Calu3 (cell line): ENCODE results near the gene NCOA7. TPM values are rescaled to one million over a fixed set of nuclear protein-coding genes. Genes with fewer than 3 reads are reported as not detected.

Experiments used
- BruUV-seq: library from RNA; stranded (reverse); fragments of 400-500 nt; replicated peaks from 2 replicates; lab custom pipeline; 2021; lab: Mats Ljungman, UMichigan
- CTCF ChIA-PET: fragments of 300-600 bp; sonication (Branson Sonifier 250); formaldehyde crosslinking; loops from one replicate; lab custom pipeline; 2022; ENCODE audit warnings: antibody characterized with exemption; lab: Charles Lee
- DNase-seq: peaks from one replicate; pipeline ENCODE4 v3.0.0; 2022
- H3K27ac Mint-ChIP-seq: one replicate; pipeline ENCODE4 v1.8.0; 2022; ENCODE audit warnings: mixed read lengths; ENCODE audit not compliant: unreplicated experiment
- H3K27me3 Mint-ChIP-seq: one replicate; pipeline ENCODE4 v1.8.0; 2022; ENCODE audit warnings: mixed read lengths; ENCODE audit not compliant: unreplicated experiment
- H3K36me3 Mint-ChIP-seq: one replicate; pipeline ENCODE4 v1.8.0; 2022; ENCODE audit warnings: mild to moderate bottlenecking, moderate library complexity, mixed read lengths; ENCODE audit not compliant: insufficient read depth, unreplicated experiment
- H3K4me1 Mint-ChIP-seq: one replicate; pipeline ENCODE4 v1.8.0; 2022; ENCODE audit warnings: mild to moderate bottlenecking, low read depth, mixed read lengths; ENCODE audit not compliant: unreplicated experiment
- H3K4me3 Mint-ChIP-seq: one replicate; pipeline ENCODE4 v1.8.0; 2022; ENCODE audit warnings: mild to moderate bottlenecking, low read depth, moderate library complexity, mixed read lengths; ENCODE audit not compliant: unreplicated experiment
- H3K9me3 Mint-ChIP-seq: one replicate; pipeline ENCODE4 v1.8.0; 2022; ENCODE audit warnings: low read depth, mixed read lengths; ENCODE audit not compliant: unreplicated experiment
- CTCF ChIP-seq: fragments of 200-600 bp; IDR thresholded peaks from one replicate; pipeline ENCODE4 v1.8.0; 2022; ENCODE audit warnings: antibody characterized with exemption; ENCODE audit not compliant: unreplicated experiment
- intact Hi-C: fragments of 100-400 bp; cut with micrococcal nuclease; formaldehyde crosslinking; loops from one replicate; pipeline ENCODE4 v1.10.0; 2022; ENCODE audit not compliant: unreplicated experiment
- total RNA-seq: library from RNA; stranded (reverse); gene quantifications from 2 replicates; pipeline ENCODE4 v1.2.3, GENCODE V29; 2022

Gene NCOA7
- total RNA-seq, 1 experiment from 2014 or later, result 102 TPM

GRCh38 chr6:125882243-125882642, 91.5 kb downstream of the NCOA7 start:
- H3K9me3 Mint-ChIP-seq, result no peaks in the 10 kb centered on the region
- BruUV-seq, result no TSS peak
- no peak overlapping the region for H3K27ac Mint-ChIP-seq
- CTCF ChIA-PET, result no interaction called here
- H3K4me3 Mint-ChIP-seq, result no peak overlapping the region
- no peaks in the 10 kb centered on the region for H3K27me3 Mint-ChIP-seq
- intact Hi-C loops, result no loop called here
- no peak for TF ChIP-seq CTCF
- peaks cover 5% of the 10 kb centered on the region for H3K36me3 Mint-ChIP-seq
- no peaks in the 10 kb centered on the region for H3K4me1 Mint-ChIP-seq
- no peak for DNase-seq

GRCh38 chr6:125884634-125885371, 94.0 kb downstream of the NCOA7 start:
- intact Hi-C loops, result no loop called here
- H3K27me3 Mint-ChIP-seq, result no peaks in the 10 kb centered on the region
- no peaks in the 10 kb centered on the region for H3K4me1 Mint-ChIP-seq
- no peak overlapping the region for H3K27ac Mint-ChIP-seq
- no peaks in the 10 kb centered on the region for H3K36me3 Mint-ChIP-seq
- no peak overlapping the region for H3K4me3 Mint-ChIP-seq
- CTCF ChIA-PET, result no interaction called here
- TF ChIP-seq CTCF, result no peak
- H3K9me3 Mint-ChIP-seq, result no peaks in the 10 kb centered on the region
- BruUV-seq, result no TSS peak
- DNase-seq, result no peak

GRCh38 chr6:125886021-125886420, 95.3 kb downstream of the NCOA7 start:
- no peak overlapping the region for H3K4me3 Mint-ChIP-seq
- no peak for TF ChIP-seq CTCF
- no peaks in the 10 kb centered on the region for H3K9me3 Mint-ChIP-seq
- BruUV-seq, result no TSS peak
- no peak for DNase-seq
- H3K27me3 Mint-ChIP-seq, result no peaks in the 10 kb centered on the region
- no peak overlapping the region for H3K27ac Mint-ChIP-seq
- CTCF ChIA-PET, result interaction anchor here (0.7 to 0.9 kb wide), 2 partner anchors 33 to 65 kb away, joined by 5 to 7 read pairs; no protein-coding TSS in a partner anchor
- H3K36me3 Mint-ChIP-seq, result no peaks in the 10 kb centered on the region
- no peaks in the 10 kb centered on the region for H3K4me1 Mint-ChIP-seq
- intact Hi-C loops, result no loop called here

GRCh38 chr6:125886914-125887313, 96.2 kb downstream of the NCOA7 start:
- H3K4me3 Mint-ChIP-seq, result no peak overlapping the region
- no peaks in the 10 kb centered on the region for H3K27me3 Mint-ChIP-seq
- no peak overlapping the region for H3K27ac Mint-ChIP-seq
- intact Hi-C loops, result no loop called here
- no TSS peak for BruUV-seq
- no peak for TF ChIP-seq CTCF
- H3K9me3 Mint-ChIP-seq, result no peaks in the 10 kb centered on the region
- DNase-seq, result no peak
- no peaks in the 10 kb centered on the region for H3K4me1 Mint-ChIP-seq
- H3K36me3 Mint-ChIP-seq, result no peaks in the 10 kb centered on the region
- CTCF ChIA-PET, result no interaction called here
